HL-60 (cell line): ENCODE results near the gene SNRPD2.

Experiments
- DNase-seq, 2 experiments: peaks; one replicate each; pipeline ENCODE4 v3.0.0-alpha.2; 2010 to 2020; ENCODE audit warnings: low read depth in 1 of 2, low spot score in 1 of 2
- H3K27ac ChIP-seq: fragments of 250-450 bp; sonication (Bioruptor Pico); replicated peaks from 2 replicates; pipeline ENCODE4 v1.5.1; 2020; ENCODE audit warnings: mild to moderate bottlenecking, moderate library complexity
- H3K27me3 ChIP-seq: fragments of 250-450 bp; sonication (Bioruptor Pico); 2 replicates; pipeline ENCODE4 v1.5.1; 2021; ENCODE audit warnings: mild to moderate bottlenecking, moderate library complexity; ENCODE audit not compliant: insufficient read depth, poor library complexity, severe bottlenecking
- H3K4me3 ChIP-seq: replicated peaks from 2 replicates; pipeline ENCODE4 v1.5.1; 2011; ENCODE audit warnings: mild to moderate bottlenecking, control low read depth, low read length; ENCODE audit not compliant: insufficient read depth
- GABPA ChIP-seq: IDR thresholded peaks from 2 replicates; pipeline ENCODE4 v1.6.1; 2012; ENCODE audit warnings: low read depth
- POLR2AphosphoS5 ChIP-seq: IDR thresholded peaks from 2 replicates; pipeline ENCODE4 v1.6.1; 2012; ENCODE audit warnings: low read depth
- REST ChIP-seq: IDR thresholded peaks from 2 replicates; pipeline ENCODE4 v1.6.1; 2012; ENCODE audit warnings: low read depth; ENCODE audit not compliant: insufficient replicate concordance
- SPI1 ChIP-seq: IDR thresholded peaks from 2 replicates; pipeline ENCODE4 v1.6.1; 2012; ENCODE audit warnings: low read depth, mild to moderate bottlenecking, borderline replicate concordance
- TF ChIP-seq, protein P1 (sequence below): IDR thresholded peaks from one replicate; pipeline ENCODE4 v1.5.1; 2011; ENCODE audit warnings: low read length, control low read depth, inconsistent platforms; ENCODE audit not compliant: insufficient read depth

The SNRPD2 gene

DNA sequence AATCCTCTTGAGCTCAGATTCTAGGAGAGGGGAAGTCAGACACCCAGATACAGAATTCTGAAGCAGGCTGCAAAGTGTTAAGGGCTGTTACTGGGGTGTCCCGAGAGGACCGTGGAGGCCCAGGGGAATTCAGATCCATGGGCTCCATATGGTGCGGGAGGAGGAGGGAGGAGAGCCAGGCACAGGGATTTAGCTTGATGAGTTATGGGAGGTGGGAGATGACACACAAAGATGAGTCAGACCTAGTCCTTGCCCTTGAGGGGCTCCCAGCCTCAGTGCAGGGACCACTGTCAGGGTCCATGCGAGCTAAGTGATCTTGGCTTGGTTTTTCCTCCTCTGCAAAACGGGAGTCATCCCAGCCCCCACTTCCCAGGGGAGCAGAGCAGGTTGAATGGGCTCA lies 38.1 kb downstream of the SNRPD2 start:
- TF ChIP-seq GABPA (no peak), REST (no peak), SPI1 (no peak), POLR2AphosphoS5 (no peak)
- TF ChIP-seq, protein P1, sequence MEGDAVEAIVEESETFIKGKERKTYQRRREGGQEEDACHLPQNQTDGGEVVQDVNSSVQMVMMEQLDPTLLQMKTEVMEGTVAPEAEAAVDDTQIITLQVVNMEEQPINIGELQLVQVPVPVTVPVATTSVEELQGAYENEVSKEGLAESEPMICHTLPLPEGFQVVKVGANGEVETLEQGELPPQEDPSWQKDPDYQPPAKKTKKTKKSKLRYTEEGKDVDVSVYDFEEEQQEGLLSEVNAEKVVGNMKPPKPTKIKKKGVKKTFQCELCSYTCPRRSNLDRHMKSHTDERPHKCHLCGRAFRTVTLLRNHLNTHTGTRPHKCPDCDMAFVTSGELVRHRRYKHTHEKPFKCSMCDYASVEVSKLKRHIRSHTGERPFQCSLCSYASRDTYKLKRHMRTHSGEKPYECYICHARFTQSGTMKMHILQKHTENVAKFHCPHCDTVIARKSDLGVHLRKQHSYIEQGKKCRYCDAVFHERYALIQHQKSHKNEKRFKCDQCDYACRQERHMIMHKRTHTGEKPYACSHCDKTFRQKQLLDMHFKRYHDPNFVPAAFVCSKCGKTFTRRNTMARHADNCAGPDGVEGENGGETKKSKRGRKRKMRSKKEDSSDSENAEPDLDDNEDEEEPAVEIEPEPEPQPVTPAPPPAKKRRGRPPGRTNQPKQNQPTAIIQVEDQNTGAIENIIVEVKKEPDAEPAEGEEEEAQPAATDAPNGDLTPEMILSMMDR = no peak

DNA sequence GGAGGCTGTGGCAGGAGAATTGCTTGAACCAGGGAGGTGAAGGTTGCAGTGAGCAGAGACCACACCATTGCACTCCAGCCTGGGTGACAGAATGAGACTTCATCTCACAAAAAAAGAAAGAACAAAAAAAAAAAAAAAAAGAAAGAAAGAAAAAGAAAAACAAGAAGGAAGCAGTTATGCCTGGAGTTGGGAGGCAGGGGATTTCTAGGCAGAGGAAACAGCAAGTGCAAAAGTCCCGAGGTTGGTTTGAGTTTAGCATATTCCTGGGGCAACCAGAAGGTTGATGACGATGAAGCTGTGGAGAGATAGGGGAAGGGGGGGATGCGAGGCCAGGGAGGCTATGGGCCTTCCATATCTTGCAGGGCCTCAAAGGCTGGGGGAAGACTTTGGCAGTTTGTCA lies 41.0 kb downstream of the SNRPD2 start:
- Histone ChIP-seq H3K27me3 (peaks cover 12% of the 10 kb centered on the region), H3K4me3 (no peak overlapping the region), H3K27ac (no peak overlapping the region)
- no peak for TF ChIP-seq POLR2AphosphoS5
- no peak for TF ChIP-seq GABPA
- no peak for TF ChIP-seq SPI1
- TF ChIP-seq, protein P1 = no peak
- no peak for TF ChIP-seq REST
- DNase-seq = no peak

More for the DNA sequence above, 38.1 kb downstream of the SNRPD2 start:
- Histone ChIP-seq H3K27me3 (no peaks in the 10 kb centered on the region), H3K4me3 (no peak overlapping the region), H3K27ac (no peak overlapping the region)
- DNase-seq = no peak

GRCh38 chr19:45646345-45646698 lies 45.4 kb downstream of the SNRPD2 start:
- DNase-seq = no peak
- peaks cover 24% of the 10 kb centered on the region for H3K27me3 ChIP-seq
- TF ChIP-seq POLR2AphosphoS5 (no peak), REST (peak; percentile 83), SPI1 (0 out of 2 replicates have a peak, but pooled peaks have one; percentile 18), GABPA (no peak)
- TF ChIP-seq, protein P1 = no peak
- H3K4me3 ChIP-seq = no peak overlapping the region
- no peak overlapping the region for H3K27ac ChIP-seq
